Prostate gland (tissue), 2 donors: ENCODE data around the gene PRLH. TPM values are rescaled to one million over a fixed set of nuclear protein-coding genes. Genes with fewer than 3 reads are reported as not detected.
A peak's percentile ranks its signal among the peaks of the same experiment; 100 is the strongest.

ENCODE experiments used
- DNase-seq: peaks from one replicate; pipeline ENCODE4 v3.0.0-alpha.2; 2019; ENCODE audit warnings: low spot score
- H3K27ac ChIP-seq, 2 donors: fragments of 200-600 bp; sonication (generic); 2 replicates each; pipeline ENCODE4 v1.5.1; 2017 to 2019
- H3K27me3 ChIP-seq: fragments of 200-600 bp; sonication (generic); replicated peaks from 2 replicates; pipeline ENCODE4 v1.5.1; 2019; ENCODE audit not compliant: insufficient read depth
- H3K36me3 ChIP-seq, 2 donors: fragments of 200-600 bp; sonication (generic); 1 replicate in 1 of 2; 2 replicates in 1 of 2; pipeline versions ENCODE4 v1.5.1 to v1.8.1; 2017 to 2019
- H3K4me1 ChIP-seq: fragments of 200-600 bp; sonication (generic); replicated peaks from 2 replicates; pipeline ENCODE4 v1.5.1; 2019
- H3K4me3 ChIP-seq, 2 donors: fragments of 200-600 bp; sonication (generic); 2 replicates each; pipeline ENCODE4 v1.5.1; 2017 to 2019
- H3K9me3 ChIP-seq: fragments of 200-600 bp; sonication (generic); 2 replicates; pipeline ENCODE4 v1.5.1; 2017
- POLR2A ChIP-seq: fragments of 450-650 bp; IDR thresholded peaks from one replicate; pipeline ENCODE4 v1.6.1; 2016; ENCODE audit warnings: antibody characterized with exemption, mild to moderate bottlenecking
- POLR2AphosphoS5 ChIP-seq: sonication (generic); formaldehyde crosslinking; IDR thresholded peaks from one replicate; pipeline ENCODE4 v1.6.1; 2017; ENCODE audit warnings: antibody characterized with exemption
- whole genome bisulfite sequencing: methylation state at CpG from one replicate; pipeline ENCODE4 v1.1.5; 2018; 5-methylcytosine and 5-hydroxymethylcytosine counted together
- intact Hi-C: fragments of 100-400 bp; cut with DNase I; formaldehyde crosslinking; loops from one replicate; pipeline ENCODE4 v1.14.2; 2022
- total RNA-seq, 2 donors: library from RNA; depleted of rRNA; stranded (reverse); fragments of >200 nt; gene quantifications; one replicate each; pipeline ENCODE4 v1.1.0, GENCODE V29; 2016
- TF ChIP-seq, protein P1 (sequence below), 4 experiments: fragments of 200-600 bp in 2 of 4; fragments of 450-650 bp in 2 of 4; sonication (generic) in 2 of 4; IDR thresholded peaks; 1 replicate in 3 of 4; 2 replicates in 1 of 4; pipeline ENCODE4 v1.5.1; 2016 to 2019; ENCODE audit warnings: antibody characterized with exemption in 4 of 4, mild to moderate bottlenecking in 2 of 4, moderate library complexity in 2 of 4

Gene PRLH
- total RNA-seq, 2 donors from 2014 or later: not detected

DNA sequence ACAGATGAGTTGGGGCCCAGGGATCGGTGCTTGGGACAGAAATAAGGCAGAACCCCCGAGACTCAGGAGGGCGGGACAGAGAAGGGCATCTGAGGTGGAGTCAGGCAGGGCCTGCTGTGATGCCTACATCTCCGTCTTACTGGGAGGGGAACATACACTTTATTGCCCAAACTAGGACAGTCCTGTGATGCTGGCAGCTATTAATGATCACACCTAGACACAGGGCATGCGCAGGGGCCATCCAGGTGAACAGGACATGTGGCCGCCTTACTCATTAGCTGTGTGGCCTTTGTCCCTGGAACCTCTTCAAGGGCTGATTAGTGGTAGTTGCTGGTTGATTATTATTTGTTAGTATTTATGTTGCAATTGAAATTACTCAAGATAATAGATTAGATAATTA is 46.1 kb upstream of the PRLH start:
- H3K27ac ChIP-seq: no peak overlapping the region
- H3K9me3 ChIP-seq: no peaks in the 10 kb centered on the region
- no peaks in the 10 kb centered on the region for H3K4me1 ChIP-seq
- no peaks in the 10 kb centered on the region for H3K36me3 ChIP-seq
- 92% methylated on average over 6 of the region's 6 CpGs for WGBS
- H3K27me3 ChIP-seq: no peaks in the 10 kb centered on the region
- H3K4me3 ChIP-seq: no peak overlapping the region
- no peak for TF ChIP-seq POLR2AphosphoS5
- TF ChIP-seq POLR2A: no peak
- TF ChIP-seq, protein P1, sequence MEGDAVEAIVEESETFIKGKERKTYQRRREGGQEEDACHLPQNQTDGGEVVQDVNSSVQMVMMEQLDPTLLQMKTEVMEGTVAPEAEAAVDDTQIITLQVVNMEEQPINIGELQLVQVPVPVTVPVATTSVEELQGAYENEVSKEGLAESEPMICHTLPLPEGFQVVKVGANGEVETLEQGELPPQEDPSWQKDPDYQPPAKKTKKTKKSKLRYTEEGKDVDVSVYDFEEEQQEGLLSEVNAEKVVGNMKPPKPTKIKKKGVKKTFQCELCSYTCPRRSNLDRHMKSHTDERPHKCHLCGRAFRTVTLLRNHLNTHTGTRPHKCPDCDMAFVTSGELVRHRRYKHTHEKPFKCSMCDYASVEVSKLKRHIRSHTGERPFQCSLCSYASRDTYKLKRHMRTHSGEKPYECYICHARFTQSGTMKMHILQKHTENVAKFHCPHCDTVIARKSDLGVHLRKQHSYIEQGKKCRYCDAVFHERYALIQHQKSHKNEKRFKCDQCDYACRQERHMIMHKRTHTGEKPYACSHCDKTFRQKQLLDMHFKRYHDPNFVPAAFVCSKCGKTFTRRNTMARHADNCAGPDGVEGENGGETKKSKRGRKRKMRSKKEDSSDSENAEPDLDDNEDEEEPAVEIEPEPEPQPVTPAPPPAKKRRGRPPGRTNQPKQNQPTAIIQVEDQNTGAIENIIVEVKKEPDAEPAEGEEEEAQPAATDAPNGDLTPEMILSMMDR (IDR thresholded peaks at IDR 0.05): no peak
- intact Hi-C loops: loop anchor here (2.0 kb wide), 1 partner anchor 43 kb away; no protein-coding TSS in a partner anchor
- no peak for DNase-seq

DNA sequence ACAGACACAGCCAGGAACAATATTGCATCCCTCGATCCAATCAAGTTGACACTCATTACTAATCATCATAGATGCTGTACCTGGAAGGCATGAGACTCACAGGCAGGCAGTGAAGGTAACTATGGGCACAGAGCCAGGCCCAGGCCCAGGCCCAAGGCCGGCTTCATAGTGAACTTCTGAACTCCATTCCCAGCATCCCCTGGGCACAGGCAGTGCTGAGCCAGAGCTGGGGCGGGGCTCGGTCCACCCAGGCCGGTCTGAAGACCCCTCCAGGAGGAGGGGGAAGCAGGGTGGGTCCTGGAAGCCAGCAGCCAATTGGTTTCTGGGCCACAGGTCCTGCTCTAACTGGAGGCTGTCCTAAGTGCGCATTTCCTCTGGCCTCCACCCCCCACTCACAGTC is 41.7 kb upstream of the PRLH start:
- H3K27ac ChIP-seq: peak overlapping the region in 1 of 2 donors; percentile 13
- no peaks in the 10 kb centered on the region for H3K27me3 ChIP-seq
- WGBS: 66% methylated on average over 6 of the region's 6 CpGs
- no peaks in the 10 kb centered on the region for H3K9me3 ChIP-seq
- H3K4me1 ChIP-seq: no peaks in the 10 kb centered on the region
- DNase-seq: no peak
- no peak overlapping the region for H3K4me3 ChIP-seq
- TF ChIP-seq POLR2AphosphoS5 (no peak), POLR2A (no peak)
- TF ChIP-seq, protein P1 (IDR thresholded peaks at IDR 0.05): no peak
- H3K36me3 ChIP-seq: no peaks in the 10 kb centered on the region
- intact Hi-C loops: no loop called here

DNA sequence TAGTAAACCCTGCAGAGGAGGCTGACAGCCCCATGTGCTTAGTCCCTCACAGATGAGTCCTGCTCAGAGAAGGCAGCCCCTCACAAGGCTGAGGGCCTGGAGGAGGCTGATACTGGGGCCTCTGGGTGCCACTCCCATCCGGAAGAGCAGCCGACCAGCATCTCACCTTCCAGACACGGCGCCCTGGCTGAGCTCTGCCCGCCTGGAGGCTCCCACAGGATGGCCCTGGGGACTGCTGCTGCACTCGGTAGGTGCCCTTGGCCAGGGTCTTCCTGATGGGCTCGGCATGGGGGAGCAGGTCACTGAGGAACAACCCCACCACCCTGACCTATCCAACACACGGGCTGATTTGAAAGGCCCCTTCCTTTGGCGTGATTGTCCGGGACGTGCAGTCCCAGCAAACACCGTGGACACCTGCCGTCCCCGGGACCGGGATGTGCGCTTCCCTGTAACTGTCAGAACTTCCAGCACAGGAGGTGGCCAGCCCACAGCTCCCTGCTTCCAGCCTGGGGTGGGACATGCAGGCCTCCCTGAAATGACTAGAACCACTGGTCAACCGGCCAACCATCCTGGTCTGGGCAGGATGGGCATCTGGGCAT is 40.7 kb upstream of the PRLH start:
- no peak overlapping the region for H3K4me3 ChIP-seq
- H3K36me3 ChIP-seq: no peaks in the 10 kb centered on the region
- WGBS: 95% methylated on average over 14 of the region's 17 CpGs
- H3K4me1 ChIP-seq: no peaks in the 10 kb centered on the region
- intact Hi-C loops: no loop called here
- peak overlapping the region in 1 of 2 donors; percentile 9 for H3K27ac ChIP-seq
- H3K9me3 ChIP-seq: no peaks in the 10 kb centered on the region
- TF ChIP-seq, protein P1 (IDR thresholded peaks at IDR 0.05): no peak
- TF ChIP-seq POLR2AphosphoS5: no peak
- TF ChIP-seq POLR2A: no peak
- no peak for DNase-seq
- no peaks in the 10 kb centered on the region for H3K27me3 ChIP-seq

DNA sequence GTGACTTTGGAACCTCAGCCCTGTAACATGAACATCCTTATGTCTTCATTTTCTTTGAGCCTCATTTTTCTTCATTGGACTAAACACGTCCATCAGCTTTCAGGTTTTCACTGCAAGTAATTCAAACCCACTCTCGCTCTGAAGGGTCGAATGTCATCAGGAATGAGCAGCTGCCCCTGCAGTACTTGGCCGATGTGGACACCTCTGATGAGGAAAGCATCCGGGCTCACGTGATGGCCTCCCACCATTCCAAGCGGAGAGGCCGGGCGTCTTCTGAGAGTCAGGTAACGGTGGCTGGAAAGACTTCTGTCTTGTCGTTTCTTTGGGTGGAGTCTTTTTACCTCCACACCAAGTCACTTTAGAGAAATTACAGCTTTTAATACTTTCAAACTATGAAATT is 39.1 kb upstream of the PRLH start:
- Histone ChIP-seq H3K9me3 (no peaks in the 10 kb centered on the region), H3K27ac (peak overlapping the region in 1 of 2 donors; percentile 7), H3K36me3 (no peaks in the 10 kb centered on the region), H3K27me3 (no peaks in the 10 kb centered on the region), H3K4me1 (no peaks in the 10 kb centered on the region), H3K4me3 (no peak overlapping the region)
- no peak for DNase-seq
- TF ChIP-seq, protein P1 (IDR thresholded peaks at IDR 0.05): no peak
- TF ChIP-seq POLR2A (no peak), POLR2AphosphoS5 (no peak)
- intact Hi-C loops: no loop called here
- 86% methylated on average over 11 of the region's 11 CpGs for WGBS

DNA sequence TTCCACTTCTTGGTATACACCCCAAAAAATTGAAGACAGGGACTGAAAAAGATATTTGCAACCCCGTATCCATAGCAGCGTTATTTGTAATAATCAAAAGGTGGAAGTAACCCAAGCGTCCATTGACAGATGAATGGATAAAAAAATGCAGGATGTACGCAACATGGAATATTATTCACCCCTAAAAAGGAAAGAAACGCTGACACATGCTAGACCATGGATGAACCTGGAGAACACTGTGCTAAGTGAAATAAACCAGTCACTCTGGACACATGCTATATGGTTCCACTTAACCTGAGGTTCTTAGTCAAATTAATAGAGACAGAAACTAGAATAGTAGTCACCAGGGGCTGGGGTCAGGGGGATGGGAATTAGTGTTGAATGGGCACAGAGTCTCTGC is 38.6 kb upstream of the PRLH start:
- WGBS: 98% methylated on average over 5 of the region's 5 CpGs
- TF ChIP-seq, protein P1 (IDR thresholded peaks at IDR 0.05): no peak
- no peak for TF ChIP-seq POLR2AphosphoS5
- no peak for TF ChIP-seq POLR2A
- Histone ChIP-seq H3K27me3 (no peaks in the 10 kb centered on the region), H3K36me3 (no peaks in the 10 kb centered on the region), H3K9me3 (no peaks in the 10 kb centered on the region), H3K27ac (no peak overlapping the region), H3K4me3 (no peak overlapping the region), H3K4me1 (no peaks in the 10 kb centered on the region)
- no peak for DNase-seq
- intact Hi-C loops: no loop called here
